K562 (cell line): Measurements from ENCODE around the gene KRTAP10-8. TPM values are rescaled to one million over a fixed set of nuclear protein-coding genes. Genes with fewer than 3 reads are reported as not detected.
A peak's percentile ranks its signal among the peaks of the same experiment; 100 is the strongest.

Source experiments
- ARID3B ChIP-seq: fragments of 250-450 bp; sonication (Bioruptor Pico); IDR thresholded peaks from 2 replicates; pipeline ENCODE4 v1.4.0; 2020; ENCODE audit warnings: borderline replicate concordance
- CAMTA2 ChIP-seq: fragments of 250-450 bp; sonication (Bioruptor Pico); conservative IDR thresholded peaks from 2 replicates; pipeline ENCODE4 v1.5.1; 2022
- CHCHD3 ChIP-seq: fragments of 250-450 bp; sonication (Bioruptor Pico); IDR thresholded peaks from 2 replicates; pipeline ENCODE4 v2.1.2; 2022; ENCODE audit warnings: mild to moderate bottlenecking
- CXXC5 ChIP-seq: fragments of 250-450 bp; sonication (Bioruptor Pico); IDR thresholded peaks from 2 replicates; pipeline ENCODE4 v1.8.0; 2022; ENCODE audit warnings: inconsistent platforms, mild to moderate bottlenecking, moderate library complexity
- DACH1 ChIP-seq: fragments of 450-650 bp; IDR thresholded peaks from 2 replicates; pipeline ENCODE4 v1.6.1; 2018; ENCODE audit not compliant: partially characterized antibody
- E2F6 ChIP-seq, 2 experiments: IDR thresholded peaks; 2 replicates each; pipeline ENCODE4 v1.6.1; 2011; ENCODE audit warnings: borderline replicate concordance in 1 of 2, control low read depth in 1 of 2, low read depth in 1 of 2, low read length in 1 of 2, mild to moderate bottlenecking in 1 of 2, mixed read lengths in 1 of 2, moderate library complexity in 1 of 2; ENCODE audit not compliant: insufficient read depth in 1 of 2, insufficient read length in 1 of 2, poor library complexity in 1 of 2, severe bottlenecking in 1 of 2; ENCODE audit errors: extremely low read depth in 1 of 2
- FOSL1 ChIP-seq: fragments of 200-800 bp; sonication (Bioruptor generic); conservative IDR thresholded peaks from 2 replicates; pipeline ENCODE4 v1.6.1; 2016; ENCODE audit warnings: missing genetic modification characterization, missing compliant biosample characterization
- HIVEP1 ChIP-seq: fragments of 250-450 bp; sonication (Bioruptor Pico); IDR thresholded peaks from 2 replicates; pipeline ENCODE4 v1.4.0; 2020; ENCODE audit warnings: mild to moderate bottlenecking
- MYC ChIP-seq, 2 experiments: fragments of 250-450 bp in 1 of 2; sonication (Bioruptor Pico) in 1 of 2; IDR thresholded peaks; 2 replicates each; pipeline versions ENCODE4 v1.5.1 to v1.6.1; 2012 to 2021; ENCODE audit warnings: low read depth in 2 of 2, borderline replicate concordance in 1 of 2, improper control_type of control experiment in 1 of 2, low read length in 1 of 2, mild to moderate bottlenecking in 1 of 2, moderate library complexity in 1 of 2
- NCOA6 ChIP-seq: fragments of 450-650 bp; IDR thresholded peaks from 2 replicates; pipeline ENCODE4 v1.6.1; 2017; ENCODE audit warnings: mild to moderate bottlenecking
- PTBP1 ChIP-seq: fragments of 200-400 bp; formaldehyde crosslinking; IDR thresholded peaks from 2 replicates; pipeline ENCODE4 v1.6.1; 2017; ENCODE audit warnings: low read depth, low read length
- RAD51 ChIP-seq: fragments of 450-650 bp; IDR thresholded peaks from 2 replicates; pipeline ENCODE4 v1.7.1; 2016; ENCODE audit warnings: low read depth, mild to moderate bottlenecking, borderline replicate concordance
- RERE ChIP-seq: sonication (generic); formaldehyde crosslinking; IDR thresholded peaks from 2 replicates; pipeline ENCODE4 v1.8.0; 2023; ENCODE audit warnings: missing genetic modification reagents, mild to moderate bottlenecking, borderline replicate concordance
- SRSF1 ChIP-seq: fragments of 200-400 bp; formaldehyde crosslinking; IDR thresholded peaks from 2 replicates; pipeline ENCODE4 v1.6.1; 2017; ENCODE audit warnings: mild to moderate bottlenecking, low read depth, low read length, moderate library complexity
- THRB ChIP-seq: fragments of 450-650 bp; formaldehyde crosslinking; conservative IDR thresholded peaks from 2 replicates; pipeline ENCODE4 v1.4.0; 2022; ENCODE audit warnings: mild to moderate bottlenecking, missing genetic modification characterization
- TRIM24 ChIP-seq, 2 experiments: fragments of 450-650 bp; IDR thresholded peaks; 2 replicates each; pipeline ENCODE4 v1.6.1; 2016
- ZFX ChIP-seq: sonication (generic); formaldehyde crosslinking; IDR thresholded peaks from 2 replicates; pipeline ENCODE4 v1.8.0; 2022; ENCODE audit warnings: mild to moderate bottlenecking, missing genetic modification reagents, moderate library complexity
- ZNF24 ChIP-seq: fragments of 450-650 bp; IDR thresholded peaks from 2 replicates; pipeline ENCODE4 v1.6.1; 2016
- ZNF282 ChIP-seq: sonication (generic); formaldehyde crosslinking; IDR thresholded peaks from 2 replicates; pipeline ENCODE4 v1.8.1; 2023; ENCODE audit warnings: missing genetic modification reagents
- ZNF316 ChIP-seq: fragments of 450-650 bp; IDR thresholded peaks from 2 replicates; pipeline ENCODE4 v1.6.1; 2016
- ZNF76 ChIP-seq: fragments of 250-450 bp; sonication (Bioruptor Pico); IDR thresholded peaks from 2 replicates; pipeline ENCODE4 v1.4.0; 2020; ENCODE audit warnings: mild to moderate bottlenecking, moderate library complexity, borderline replicate concordance
- polyA plus RNA-seq, 8 experiments: library from polyadenylated mRNA; depleted of rRNA in 4 of 8; stranded (reverse) in 5 of 8; unstranded in 3 of 8; fragments of >200 nt; fragmentation: Nextera tagmentation in 2 of 8; fragmentation: Illumina TruSeq in 1 of 8; extraction: Ambion mirVana in 2 of 8; extraction: Trizol in 1 of 8; gene quantifications; 2 replicates each; pipeline versions ENCODE4 v1.2.1 to v1.2.3, GENCODE V29; 2011 to 2014; ENCODE audit warnings: inconsistent platforms in 1 of 8, missing spikeins in 1 of 8
- total RNA-seq, 7 experiments: library from RNA; depleted of rRNA in 6 of 7; stranded (reverse); fragments of >200 nt in 6 of 7; fragmentation: Illumina TruSeq in 2 of 7; extraction: Trizol in 2 of 7; gene quantifications; 2 replicates each; pipeline versions ENCODE4 v1.2.1 to v1.2.3, GENCODE V29; 2011 to 2021; ENCODE audit warnings: low replicate concordance in 1 of 7

KRTAP10-8 gene
- total and polyA plus RNA-seq, 9 of the 15 experiments (the other 6 are each of a cell fraction or from before 2014, with no cell fraction given), result not detected

- TF ChIP-seq ZNF24 (no peak), MYC (IDR thresholded peaks at IDR 0.05; ENCODE audit: low read depth, low read length) (peak; percentile 27; the same call in 1 of the 2 replicates), MYC (CRISPR knock-in tag; IDR thresholded peaks at IDR 0.05; ENCODE audit: borderline replicate concordance, low read depth) (no peak), PTBP1 (no peak), CAMTA2 (no peak), E2F6 (IDR thresholded peaks at IDR 0.05; ENCODE audit: borderline replicate concordance in 1 of 2, extremely low read depth in 1 of 2, insufficient read depth in 1 of 2, insufficient read length in 1 of 2, low read depth in 1 of 2, low read length in 1 of 2, poor library complexity in 1 of 2, severe bottlenecking in 1 of 2) (no peak), ZFX (CRISPR knock-in tag) (no peak), ZNF282 (CRISPR knock-in tag) (no peak), HIVEP1 (CRISPR knock-in tag) (no peak), ZNF316 (peak; percentile 32; the same call in 1 of the 2 replicates), ZNF76 (peak; percentile 53; the same call in 1 of the 2 replicates), THRB (CRISPR knock-in tag) (no peak), ARID3B (CRISPR knock-in tag) (no peak), RAD51 (no peak), FOSL1 (tag) (peak; percentile 86), DACH1 (no peak), RERE (CRISPR knock-in tag) (no peak), NCOA6 (no peak), CHCHD3 (CRISPR knock-in tag) (no peak), TRIM24 (IDR thresholded peaks at IDR 0.05) (peak in 1 of 2 experiments; percentile 75; a peak in 2 of 4 replicates), CXXC5 (CRISPR knock-in tag) (peak; percentile 46), SRSF1 (no peak)
Measured at GRCh38 chr21:44582055-44582454, 29.8 kb upstream of the KRTAP10-8 start (continued).
